ENCODE measurements around the gene C1QL4. TPM values are rescaled to one million over a fixed set of nuclear protein-coding genes. Genes with fewer than 3 reads are reported as not detected.

Gene C1QL4
- total RNA-seq, 6 experiments from 2014 or later: not detected

GRCh38 chr12:49295082-49295936 lies 41.7 kb downstream of the C1QL4 start, which contains the start of gene PRPH:
Gene PRPH, plus strand, starts transcription at chr12:49295147. Its CDS starts 54 bp downstream, at chr12:49295201.
- no peak for DNase-seq
- H3K4me3 ChIP-seq: no peak within 1 kb of the TSS
- no peak within 1 kb of the TSS for H3K27ac ChIP-seq
- H3K9me3 ChIP-seq: no peaks in the 10 kb centered on the region
- TF ChIP-seq POLR2A (IDR thresholded peaks at IDR 0.05): no peak
- TF ChIP-seq, protein P1, sequence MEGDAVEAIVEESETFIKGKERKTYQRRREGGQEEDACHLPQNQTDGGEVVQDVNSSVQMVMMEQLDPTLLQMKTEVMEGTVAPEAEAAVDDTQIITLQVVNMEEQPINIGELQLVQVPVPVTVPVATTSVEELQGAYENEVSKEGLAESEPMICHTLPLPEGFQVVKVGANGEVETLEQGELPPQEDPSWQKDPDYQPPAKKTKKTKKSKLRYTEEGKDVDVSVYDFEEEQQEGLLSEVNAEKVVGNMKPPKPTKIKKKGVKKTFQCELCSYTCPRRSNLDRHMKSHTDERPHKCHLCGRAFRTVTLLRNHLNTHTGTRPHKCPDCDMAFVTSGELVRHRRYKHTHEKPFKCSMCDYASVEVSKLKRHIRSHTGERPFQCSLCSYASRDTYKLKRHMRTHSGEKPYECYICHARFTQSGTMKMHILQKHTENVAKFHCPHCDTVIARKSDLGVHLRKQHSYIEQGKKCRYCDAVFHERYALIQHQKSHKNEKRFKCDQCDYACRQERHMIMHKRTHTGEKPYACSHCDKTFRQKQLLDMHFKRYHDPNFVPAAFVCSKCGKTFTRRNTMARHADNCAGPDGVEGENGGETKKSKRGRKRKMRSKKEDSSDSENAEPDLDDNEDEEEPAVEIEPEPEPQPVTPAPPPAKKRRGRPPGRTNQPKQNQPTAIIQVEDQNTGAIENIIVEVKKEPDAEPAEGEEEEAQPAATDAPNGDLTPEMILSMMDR (IDR thresholded peaks at IDR 0.05): no peak
- WGBS (ENCODE audit: insufficient coverage, low coverage, low lambda C conversion rate, missing lambda C conversion rate): 4% methylated on average over 19 of the region's 82 CpGs
- peaks cover 14 to 25% of the 10 kb centered on the region in 2 donors for H3K27me3 ChIP-seq
- H3K36me3 ChIP-seq: no peaks in the 10 kb centered on the region
- H3K4me1 ChIP-seq: no peaks in the 10 kb centered on the region
- ATAC-seq: no peak
- intact Hi-C loops (cut with DNase I): no loop called here

- Histone ChIP-seq H3K4me1 (no peaks in the 10 kb centered on the region), H3K27ac (no peak overlapping the region), H3K9me3 (no peaks in the 10 kb centered on the region), H3K27me3 (peaks cover 14 to 25% of the 10 kb centered on the region in 2 donors), H3K4me3 (no peak overlapping the region), H3K36me3 (no peaks in the 10 kb centered on the region)
- no peak for TF ChIP-seq POLR2A (IDR thresholded peaks at IDR 0.05)
- TF ChIP-seq, protein P1 (IDR thresholded peaks at IDR 0.05): no peak
- ATAC-seq: no peak
- no CpG with 5 or more reads among the region's 5 CpGs for WGBS (ENCODE audit: insufficient coverage, low coverage, low lambda C conversion rate, missing lambda C conversion rate)
- DNase-seq: no peak
- intact Hi-C loops (cut with DNase I): no loop called here
These were observed 42.2 kb downstream of the C1QL4 start for GRCh38 chr12:49294804-49295081.

DNA sequence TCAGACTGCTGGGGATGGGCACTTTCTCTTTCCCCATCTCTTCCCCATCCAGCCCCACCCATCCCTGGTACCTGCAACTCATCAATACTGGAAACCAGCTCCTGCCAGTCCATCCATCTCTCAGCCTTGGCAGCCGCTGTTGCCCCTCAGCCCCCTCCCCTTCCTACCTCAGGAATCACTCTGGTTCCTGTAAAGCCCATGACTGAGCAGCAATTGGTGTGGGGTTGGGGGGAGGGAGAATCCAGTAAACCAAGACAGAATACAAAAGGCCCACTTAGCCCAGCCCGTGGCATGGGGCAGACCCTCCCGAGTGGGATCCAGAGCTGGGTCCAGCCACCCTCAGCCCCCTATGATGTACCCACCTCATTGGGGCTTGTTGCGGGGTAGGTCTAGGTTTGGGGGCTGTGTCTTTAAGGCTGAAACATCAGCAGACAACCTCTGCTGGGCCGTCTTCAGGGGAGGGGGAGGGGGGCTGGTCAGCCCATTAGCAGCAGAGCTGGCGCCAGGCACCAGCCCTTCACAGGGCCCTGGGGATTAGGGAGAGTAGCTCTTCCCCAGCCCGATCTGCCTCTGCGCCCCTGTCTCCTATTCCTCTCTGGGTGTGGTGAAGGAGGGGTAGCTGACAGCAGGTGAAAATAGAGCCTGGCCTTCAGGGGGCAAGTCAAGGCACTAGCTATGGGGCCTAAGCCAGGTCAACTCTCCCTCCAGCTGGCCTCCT lies 42.7 kb downstream of the C1QL4 start:
- peaks cover 14 to 25% of the 10 kb centered on the region in 2 donors for H3K27me3 ChIP-seq
- no peak overlapping the region for H3K27ac ChIP-seq
- intact Hi-C loops (cut with DNase I): no loop called here
- H3K4me1 ChIP-seq: no peaks in the 10 kb centered on the region
- no peak for TF ChIP-seq POLR2A (IDR thresholded peaks at IDR 0.05)
- TF ChIP-seq, protein P1 (IDR thresholded peaks at IDR 0.05): no peak
- 53% methylated on average over 3 of the region's 8 CpGs for whole genome bisulfite sequencing (ENCODE audit: insufficient coverage, low coverage, low lambda C conversion rate, missing lambda C conversion rate)
- no peak overlapping the region for H3K4me3 ChIP-seq
- H3K36me3 ChIP-seq: no peaks in the 10 kb centered on the region
- ATAC-seq (no peak), DNase-seq (no peak)
- no peaks in the 10 kb centered on the region for H3K9me3 ChIP-seq

GRCh38 chr12:49293056-49293956 lies 43.7 kb downstream of the C1QL4 start:
- Histone ChIP-seq H3K27ac (no peak overlapping the region), H3K9me3 (no peaks in the 10 kb centered on the region), H3K27me3 (peaks cover 14 to 23% of the 10 kb centered on the region in 2 donors), H3K36me3 (no peaks in the 10 kb centered on the region), H3K4me1 (no peaks in the 10 kb centered on the region), H3K4me3 (no peak overlapping the region)
- 40% methylated on average over 11 of the region's 18 CpGs for WGBS (ENCODE audit: insufficient coverage, low coverage, low lambda C conversion rate, missing lambda C conversion rate)
- ATAC-seq (peak in 2 of 4 donors; percentile 8 to 9), DNase-seq (no peak)
- TF ChIP-seq, protein P1 (IDR thresholded peaks at IDR 0.05): no peak
- no peak for TF ChIP-seq POLR2A (IDR thresholded peaks at IDR 0.05)
- intact Hi-C loops (cut with DNase I): no loop called here
